NCI-H748 treated with DMSO at 0.1 percent for 48 hours (cell line): ENCODE data around the gene TNFRSF8.

ENCODE experiments used
- DNase-seq: peaks from one replicate; lab custom pipeline; 2025; lab: John Stamatoyannopoulos, UW

Gene TNFRSF8

GRCh38 chr1:12114340-12114683, 51.2 kb downstream of the TNFRSF8 start:
- no peak for DNase-seq

- no peak for DNase-seq
Observed at GRCh38 chr1:12114916-12115315, 51.8 kb downstream of the TNFRSF8 start.

- DNase-seq, result no peak
Observed at GRCh38 chr1:12121212-12122003, 58.3 kb downstream of the TNFRSF8 start.

GRCh38 chr1:12123172-12123571, 60.1 kb downstream of the TNFRSF8 start:
- no peak for DNase-seq

- no peak for DNase-seq
Observed at GRCh38 chr1:12124693-12125421, 61.8 kb downstream of the TNFRSF8 start.

GRCh38 chr1:12125422-12126355, 62.6 kb downstream of the TNFRSF8 start:
- DNase-seq, result no peak

GRCh38 chr1:12126781-12127180, 63.7 kb downstream of the TNFRSF8 start:
- DNase-seq, result no peak

- DNase-seq, result no peak
Observed at GRCh38 chr1:12127206-12127810, 64.2 kb downstream of the TNFRSF8 start.

- DNase-seq, result no peak
Observed at GRCh38 chr1:12128120-12128519, 65.0 kb downstream of the TNFRSF8 start.

GRCh38 chr1:12129624-12130023, 66.5 kb downstream of the TNFRSF8 start:
- DNase-seq, result no peak

- DNase-seq, result no peak
Observed at GRCh38 chr1:12130466-12131130, 67.5 kb downstream of the TNFRSF8 start.

- no peak for DNase-seq
Observed at GRCh38 chr1:12132078-12132477, 69.0 kb downstream of the TNFRSF8 start.

GRCh38 chr1:12134716-12135115, 71.6 kb downstream of the TNFRSF8 start:
- DNase-seq, result no peak

- DNase-seq, result no peak
Observed at GRCh38 chr1:12135612-12136011, 72.5 kb downstream of the TNFRSF8 start.

GRCh38 chr1:12136916-12137610, 74.0 kb downstream of the TNFRSF8 start:
- DNase-seq, result no peak

GRCh38 chr1:12138196-12139168, 75.4 kb downstream of the TNFRSF8 start:
- no peak for DNase-seq

GRCh38 chr1:12140016-12140415, 76.9 kb downstream of the TNFRSF8 start:
- DNase-seq, result no peak

- no peak for DNase-seq
Observed at GRCh38 chr1:12140515-12141162, 77.5 kb downstream of the TNFRSF8 start.
